HL-60/S4 treated with phorbol 12-myristate 13-acetate at 8.2 ng/mL for 4 days and 3 days (cell line): Measurements from ENCODE around the gene AMOTL1.
"Not testable (repeated sequence)": the region's sequence is repeated elsewhere in the genome, so short reads cannot be mapped to it uniquely, and the experiment has no call there.

Experiments used
- in situ Hi-C: fragments of 300-500 bp; cut with MboI; formaldehyde crosslinking; loops from 2 replicates; pipeline ENCODE4 v1.15.0; 2022; ENCODE audit warnings: low sequenced_read_pairs

The AMOTL1 gene

GRCh38 chr11:94790197-94790596 is 22.0 kb downstream of the AMOTL1 start:
- in situ Hi-C loops: no loop called here

GRCh38 chr11:94790661-94791180 is 22.6 kb downstream of the AMOTL1 start:
- in situ Hi-C loops: no loop called here

GRCh38 chr11:94791216-94791889 is 23.2 kb downstream of the AMOTL1 start:
- in situ Hi-C loops: no loop called here

- in situ Hi-C loops: not testable (repeated sequence)
These were observed 23.8 kb downstream of the AMOTL1 start for GRCh38 chr11:94791942-94792341.

GRCh38 chr11:94792451-94792850 is 24.3 kb downstream of the AMOTL1 start:
- in situ Hi-C loops: no loop called here

GRCh38 chr11:94793002-94793401 is 24.8 kb downstream of the AMOTL1 start:
- in situ Hi-C loops: no loop called here

GRCh38 chr11:94793822-94794221 is 25.7 kb downstream of the AMOTL1 start:
- in situ Hi-C loops: no loop called here

GRCh38 chr11:94794287-94795168 is 26.4 kb downstream of the AMOTL1 start:
- in situ Hi-C loops: no loop called here

GRCh38 chr11:94795476-94796189 is 27.5 kb downstream of the AMOTL1 start:
- in situ Hi-C loops: no loop called here

- in situ Hi-C loops: no loop called here
These were observed 28.0 kb downstream of the AMOTL1 start for GRCh38 chr11:94796190-94796580.

GRCh38 chr11:94796863-94797262 is 28.7 kb downstream of the AMOTL1 start:
- in situ Hi-C loops: no loop called here

GRCh38 chr11:94799726-94800125 is 31.6 kb downstream of the AMOTL1 start:
- in situ Hi-C loops: no loop called here

- in situ Hi-C loops: no loop called here
These were observed 32.3 kb downstream of the AMOTL1 start for GRCh38 chr11:94800414-94800813.

- in situ Hi-C loops: no loop called here
These were observed 33.8 kb downstream of the AMOTL1 start for GRCh38 chr11:94801866-94802460.

- in situ Hi-C loops: no loop called here
These were observed 34.3 kb downstream of the AMOTL1 start for GRCh38 chr11:94802501-94802900.

- in situ Hi-C loops: no loop called here
These were observed 35.3 kb downstream of the AMOTL1 start for GRCh38 chr11:94803491-94803890.

- in situ Hi-C loops: no loop called here
These were observed 36.7 kb downstream of the AMOTL1 start for GRCh38 chr11:94804874-94805273.

GRCh38 chr11:94806014-94806413 is 37.9 kb downstream of the AMOTL1 start:
- in situ Hi-C loops: no loop called here

- in situ Hi-C loops: no loop called here
These were observed 38.3 kb downstream of the AMOTL1 start for GRCh38 chr11:94806419-94806818.

GRCh38 chr11:94809251-94809650 is 41.1 kb downstream of the AMOTL1 start:
- in situ Hi-C loops: no loop called here
